Activated B cell treated with CpG ODN at 0.5 μM for 24 hours (primary cell): ENCODE measurements around the gene MEIS2. TPM values are rescaled to one million over a fixed set of nuclear protein-coding genes. Genes with fewer than 3 reads are reported as not detected.

ENCODE experiments used
- ATAC-seq: fragments of 200-7000 bp; cut with Tn5 transposase; one replicate; pipeline ENCODE4 v1.10.0; 2021; ENCODE audit warnings: low read depth, mild to moderate bottlenecking, moderate library complexity
- CTCF ChIA-PET: fragments of 350-600 bp; sonication (Branson Sonifier 250); formaldehyde crosslinking; loops from one replicate; lab custom pipeline; 2021; ENCODE audit warnings: antibody characterized with exemption; lab: Charles Lee
- POLR2A ChIA-PET: fragments of 350-600 bp; sonication (Branson Sonifier 250); formaldehyde crosslinking; loops from one replicate; lab custom pipeline; 2021; ENCODE audit warnings: antibody characterized with exemption; lab: Charles Lee
- DNase-seq: peaks from one replicate; pipeline ENCODE4 v3.0.0; 2022
- H3K27ac Mint-ChIP-seq: one replicate; pipeline ENCODE4 v1.8.0; 2020; ENCODE audit warnings: mixed read lengths
- H3K27me3 Mint-ChIP-seq: one replicate; pipeline ENCODE4 v1.8.0; 2021; ENCODE audit warnings: mixed read lengths
- H3K36me3 Mint-ChIP-seq: one replicate; pipeline ENCODE4 v1.8.0; 2021; ENCODE audit warnings: low read depth, mixed read lengths
- H3K4me1 Mint-ChIP-seq: one replicate; pipeline ENCODE4 v1.8.0; 2021; ENCODE audit warnings: mixed read lengths
- H3K4me3 Mint-ChIP-seq: one replicate; pipeline ENCODE4 v1.8.0; 2020; ENCODE audit warnings: mild to moderate bottlenecking, mixed read lengths
- H3K9me3 Mint-ChIP-seq: one replicate; pipeline ENCODE4 v1.8.0; 2020; ENCODE audit warnings: mixed read lengths
- CTCF ChIP-seq: fragments of 200-600 bp; IDR thresholded peaks from one replicate; pipeline ENCODE4 v1.8.0; 2022; ENCODE audit warnings: antibody characterized with exemption, mild to moderate bottlenecking
- intact Hi-C: fragments of 100-400 bp; cut with micrococcal nuclease; formaldehyde crosslinking; loops from one replicate; pipeline ENCODE4 v1.15.1; 2024
- total RNA-seq: library from RNA; stranded (reverse); gene quantifications from 2 replicates; pipeline ENCODE4 v1.2.3, GENCODE V29; 2022

Gene MEIS2
- total RNA-seq, 1 donor from 2014 or later: 0.24 TPM

- ChIA-PET POLR2A (no interaction called here), CTCF (no interaction called here)
- no peaks in the 10 kb centered on the region for H3K4me1 Mint-ChIP-seq
- H3K27me3 Mint-ChIP-seq: no peaks in the 10 kb centered on the region
- no peaks in the 10 kb centered on the region for H3K9me3 Mint-ChIP-seq
- DNase-seq (no peak), ATAC-seq (no peak)
- H3K4me3 Mint-ChIP-seq: no peak overlapping the region
- no peak for TF ChIP-seq CTCF
- H3K36me3 Mint-ChIP-seq: no peaks in the 10 kb centered on the region
- H3K27ac Mint-ChIP-seq: no peak overlapping the region
- intact Hi-C loops: no loop called here
These were observed 42.5 kb downstream of the MEIS2 start for GRCh38 chr15:37057831-37058230.

GRCh38 chr15:37057256-37057655, 43.1 kb downstream of the MEIS2 start:
- Mint-ChIP-seq H3K9me3 (no peaks in the 10 kb centered on the region), H3K4me3 (no peak overlapping the region), H3K4me1 (no peaks in the 10 kb centered on the region), H3K27ac (no peak overlapping the region), H3K27me3 (no peaks in the 10 kb centered on the region), H3K36me3 (no peaks in the 10 kb centered on the region)
- ATAC-seq (no peak), DNase-seq (no peak)
- POLR2A ChIA-PET: no interaction called here
- CTCF ChIA-PET: no interaction called here
- intact Hi-C loops: no loop called here
- no peak for TF ChIP-seq CTCF

GRCh38 chr15:37056177-37057121, 43.9 kb downstream of the MEIS2 start:
- ChIA-PET POLR2A (no interaction called here), CTCF (no interaction called here)
- intact Hi-C loops: no loop called here
- Mint-ChIP-seq H3K9me3 (no peaks in the 10 kb centered on the region), H3K27ac (no peak overlapping the region), H3K36me3 (no peaks in the 10 kb centered on the region), H3K4me1 (no peaks in the 10 kb centered on the region), H3K27me3 (no peaks in the 10 kb centered on the region), H3K4me3 (no peak overlapping the region)
- no peak for DNase-seq
- no peak for TF ChIP-seq CTCF
- no peak for ATAC-seq

- no peaks in the 10 kb centered on the region for H3K4me1 Mint-ChIP-seq
- CTCF ChIA-PET: no interaction called here
- ATAC-seq (no peak), DNase-seq (no peak)
- no peak for TF ChIP-seq CTCF
- H3K36me3 Mint-ChIP-seq: no peaks in the 10 kb centered on the region
- no peaks in the 10 kb centered on the region for H3K27me3 Mint-ChIP-seq
- no peak overlapping the region for H3K4me3 Mint-ChIP-seq
- POLR2A ChIA-PET: no interaction called here
- H3K27ac Mint-ChIP-seq: no peak overlapping the region
- intact Hi-C loops: no loop called here
- no peaks in the 10 kb centered on the region for H3K9me3 Mint-ChIP-seq
These were observed 44.9 kb downstream of the MEIS2 start for GRCh38 chr15:37055481-37055880.

GRCh38 chr15:37054336-37054735, 46.0 kb downstream of the MEIS2 start:
- TF ChIP-seq CTCF: no peak
- ATAC-seq (no peak), DNase-seq (no peak)
- H3K27me3 Mint-ChIP-seq: no peaks in the 10 kb centered on the region
- ChIA-PET POLR2A (no interaction called here), CTCF (no interaction called here)
- no peaks in the 10 kb centered on the region for H3K36me3 Mint-ChIP-seq
- intact Hi-C loops: no loop called here
- no peaks in the 10 kb centered on the region for H3K9me3 Mint-ChIP-seq
- no peak overlapping the region for H3K27ac Mint-ChIP-seq
- no peaks in the 10 kb centered on the region for H3K4me1 Mint-ChIP-seq
- H3K4me3 Mint-ChIP-seq: no peak overlapping the region
